BJ (cell line): ENCODE data around the gene GRM7. TPM values are rescaled to one million over a fixed set of nuclear protein-coding genes. Genes with fewer than 3 reads are reported as not detected.

ENCODE experiments used
- CTCF ChIA-PET: fragments of 350-600 bp; formaldehyde crosslinking; extraction: SDS; loops from one replicate; lab custom pipeline; 2021; ENCODE audit warnings: antibody characterized with exemption, inconsistent platforms; lab: Yijun Ruan, JAX
- POLR2A ChIA-PET: fragments of 300-600 bp; sonication (Branson Sonifier 250); formaldehyde crosslinking; extraction: SDS; loops from one replicate; lab custom pipeline; 2021; ENCODE audit warnings: antibody characterized with exemption; lab: Charles Lee
- DNase-seq: peaks from one replicate; pipeline ENCODE4 v3.0.0-alpha.2; 2011; ENCODE audit warnings: low read depth
- H3K27me3 ChIP-seq: 2 replicates; pipeline ENCODE4 v1.6.0; 2011; ENCODE audit warnings: low read length; ENCODE audit not compliant: control insufficient read depth, insufficient read depth
- H3K36me3 ChIP-seq: 2 replicates; pipeline ENCODE4 v1.5.1; 2011; ENCODE audit warnings: low read length; ENCODE audit not compliant: control insufficient read depth, insufficient read depth
- H3K4me3 ChIP-seq: 2 replicates; pipeline ENCODE4 v1.5.1; 2011; ENCODE audit warnings: low read depth, mild to moderate bottlenecking, control low read depth, low read length
- CTCF ChIP-seq: IDR thresholded peaks from 2 replicates; pipeline ENCODE4 v1.5.1; 2011; ENCODE audit warnings: low read depth, mild to moderate bottlenecking, control low read depth, inconsistent platforms, low read length, moderate library complexity; ENCODE audit not compliant: insufficient read depth
- polyA plus RNA-seq: library from polyadenylated mRNA; depleted of rRNA; stranded (reverse); fragments of >200 nt; gene quantifications from 2 replicates; pipeline ENCODE4 v1.2.3, GENCODE V29; 2011

GRM7 gene
- polyA plus RNA-seq, 1 experiment = not detected

- no peaks in the 10 kb centered on the region for H3K36me3 ChIP-seq
- POLR2A ChIA-PET = no interaction called here
- no peaks in the 10 kb centered on the region for H3K27me3 ChIP-seq
- CTCF ChIA-PET = no interaction called here
- no peak for DNase-seq
- H3K4me3 ChIP-seq = no peak overlapping the region
- no peak for TF ChIP-seq CTCF
Observed at GRCh38 chr3:7282988-7283387, 422.1 kb downstream of the GRM7 start.

- ChIA-PET POLR2A (no interaction called here), CTCF (no interaction called here)
- no peaks in the 10 kb centered on the region for H3K27me3 ChIP-seq
- DNase-seq = no peak
- TF ChIP-seq CTCF = no peak
- no peaks in the 10 kb centered on the region for H3K36me3 ChIP-seq
- H3K4me3 ChIP-seq = no peak overlapping the region
Observed at GRCh38 chr3:7285505-7285904, 424.6 kb downstream of the GRM7 start.

- no peak for TF ChIP-seq CTCF
- ChIA-PET POLR2A (no interaction called here), CTCF (no interaction called here)
- Histone ChIP-seq H3K27me3 (no peaks in the 10 kb centered on the region), H3K4me3 (no peak overlapping the region), H3K36me3 (no peaks in the 10 kb centered on the region)
- no peak for DNase-seq
Observed at GRCh38 chr3:7288133-7288532, 427.2 kb downstream of the GRM7 start.

- TF ChIP-seq CTCF = no peak
- DNase-seq = no peak
- Histone ChIP-seq H3K36me3 (no peaks in the 10 kb centered on the region), H3K27me3 (no peaks in the 10 kb centered on the region), H3K4me3 (no peak overlapping the region)
- CTCF ChIA-PET = interaction anchor here (0.9 kb wide), 1 partner anchor 10 kb away, joined by 3 read pairs; no protein-coding TSS in a partner anchor
- POLR2A ChIA-PET = no interaction called here
Observed at GRCh38 chr3:7289121-7289520, 428.2 kb downstream of the GRM7 start.

- Histone ChIP-seq H3K4me3 (no peak overlapping the region), H3K27me3 (no peaks in the 10 kb centered on the region), H3K36me3 (no peaks in the 10 kb centered on the region)
- no peak for DNase-seq
- POLR2A ChIA-PET = no interaction called here
- CTCF ChIA-PET = no interaction called here
- no peak for TF ChIP-seq CTCF
Observed at GRCh38 chr3:7290077-7290825, 429.3 kb downstream of the GRM7 start.
